SH-SY5Y (cell line): ENCODE data around the gene COL19A1.

Experiments
- GATA2 ChIP-seq: IDR thresholded peaks from 2 replicates; pipeline ENCODE4 v1.6.1; 2011; ENCODE audit warnings: mild to moderate bottlenecking, low read depth, low read length
- GATA3 ChIP-seq: IDR thresholded peaks from 2 replicates; pipeline ENCODE4 v1.6.1; 2011; ENCODE audit warnings: low read depth, mild to moderate bottlenecking, low read length, moderate library complexity

Gene COL19A1

GRCh38 chr6:69881322-69882151 lies 15.2 kb downstream of the COL19A1 start:
- TF ChIP-seq GATA3, result no peak
- no peak for TF ChIP-seq GATA2

GRCh38 chr6:69883551-69883950 lies 17.2 kb downstream of the COL19A1 start:
- no peak for TF ChIP-seq GATA2
- TF ChIP-seq GATA3, result no peak

DNA sequence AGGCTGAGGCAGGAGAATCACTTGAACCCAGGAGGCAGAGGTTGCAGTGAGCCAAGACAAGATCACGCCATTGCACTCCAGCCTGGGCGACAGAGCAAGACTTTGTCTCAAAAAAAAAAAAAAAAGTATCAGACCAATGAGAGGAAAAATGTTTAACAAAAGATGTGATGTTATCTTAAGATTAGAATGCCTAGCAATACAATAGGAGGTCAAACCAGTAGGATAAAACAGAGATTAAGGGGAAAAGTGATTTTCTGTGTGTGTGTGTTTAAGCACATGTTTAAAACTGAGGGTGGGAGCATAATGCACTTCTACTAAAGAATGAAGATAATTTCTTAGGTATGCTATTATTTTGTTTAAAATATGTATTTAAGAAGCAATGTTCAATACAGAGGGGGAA lies 17.9 kb downstream of the COL19A1 start:
- TF ChIP-seq GATA3 (no peak), GATA2 (no peak)

DNA sequence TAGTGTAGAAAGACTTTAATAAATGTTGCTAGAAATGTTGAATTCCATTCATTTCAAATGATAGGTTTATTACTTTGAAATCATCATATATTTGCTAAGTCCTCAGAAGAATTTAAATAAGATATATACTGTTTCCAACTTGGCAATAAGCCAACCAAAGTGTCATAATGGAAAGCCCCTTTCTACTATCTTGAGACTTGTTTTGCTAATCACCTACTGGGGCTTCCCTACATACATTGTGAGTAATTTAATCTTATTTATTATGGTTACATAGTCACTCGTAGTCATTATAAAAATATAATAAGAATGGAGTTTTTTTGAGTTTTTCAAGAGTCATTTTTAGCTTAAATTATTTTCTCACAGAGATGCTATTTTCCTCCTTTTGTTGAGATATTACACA lies 20.7 kb downstream of the COL19A1 start:
- TF ChIP-seq GATA2, result no peak
- no peak for TF ChIP-seq GATA3

DNA sequence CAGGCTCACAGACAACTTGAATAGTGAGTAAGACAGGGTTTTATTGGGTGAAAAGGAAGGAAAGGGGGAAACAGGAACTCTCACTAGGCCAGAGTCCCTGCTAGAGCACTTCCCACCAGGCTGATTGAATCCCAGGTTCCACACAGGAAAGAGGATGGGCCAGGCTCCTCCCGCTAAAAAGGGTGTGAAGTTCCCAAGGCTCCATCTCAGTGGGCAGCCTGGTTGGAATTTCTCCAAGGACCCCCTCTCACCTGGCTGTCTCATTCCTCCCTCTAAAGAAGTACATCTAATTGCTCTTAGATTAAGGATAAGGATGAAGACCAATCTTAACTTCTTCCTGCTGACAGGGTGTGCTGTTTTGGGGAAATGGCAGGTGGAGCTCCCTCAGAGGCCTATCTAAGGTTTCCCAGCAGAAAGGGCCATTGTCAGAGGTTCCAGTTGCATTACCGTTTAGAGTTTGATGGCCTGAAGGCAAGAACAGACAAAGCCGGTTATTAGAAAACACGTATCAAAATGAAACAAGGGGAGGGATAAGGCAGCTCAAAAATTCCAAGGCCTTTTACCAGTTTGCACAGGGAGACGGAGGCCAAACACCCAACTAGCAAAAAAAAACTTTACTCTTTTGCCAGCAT lies 21.5 kb downstream of the COL19A1 start:
- TF ChIP-seq GATA3, result no peak

GRCh38 chr6:69888482-69889233 lies 22.3 kb downstream of the COL19A1 start:
- TF ChIP-seq GATA2 (no peak), GATA3 (no peak)

- TF ChIP-seq GATA2 (no peak), GATA3 (no peak)
These were observed 28.4 kb downstream of the COL19A1 start for GRCh38 chr6:69894578-69895347.

- TF ChIP-seq GATA3 (no peak), GATA2 (no peak)
These were observed 29.0 kb downstream of the COL19A1 start for GRCh38 chr6:69895396-69895795.

- TF ChIP-seq GATA2 (no peak), GATA3 (no peak)
These were observed 34.5 kb downstream of the COL19A1 start for GRCh38 chr6:69900869-69901268.

DNA sequence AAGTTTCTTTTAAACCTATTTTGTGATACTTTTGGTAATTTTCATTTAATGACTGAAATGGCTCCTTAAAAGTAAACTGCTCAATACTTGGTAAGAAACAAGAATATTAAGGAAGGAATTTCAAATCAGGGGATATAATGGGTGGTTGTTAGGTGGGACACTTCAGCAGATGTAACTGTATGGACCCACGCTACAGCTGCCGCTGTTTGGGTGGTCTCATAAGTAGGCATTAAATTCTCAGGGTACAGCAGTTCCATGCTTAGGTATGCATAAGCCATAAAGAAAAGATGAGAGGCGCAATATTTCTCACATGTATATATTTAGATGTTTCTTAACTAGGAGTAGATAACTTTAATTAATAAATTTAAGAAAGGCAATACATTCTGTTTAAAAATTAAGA lies 35.0 kb downstream of the COL19A1 start:
- TF ChIP-seq GATA2 (no peak), GATA3 (no peak)

DNA sequence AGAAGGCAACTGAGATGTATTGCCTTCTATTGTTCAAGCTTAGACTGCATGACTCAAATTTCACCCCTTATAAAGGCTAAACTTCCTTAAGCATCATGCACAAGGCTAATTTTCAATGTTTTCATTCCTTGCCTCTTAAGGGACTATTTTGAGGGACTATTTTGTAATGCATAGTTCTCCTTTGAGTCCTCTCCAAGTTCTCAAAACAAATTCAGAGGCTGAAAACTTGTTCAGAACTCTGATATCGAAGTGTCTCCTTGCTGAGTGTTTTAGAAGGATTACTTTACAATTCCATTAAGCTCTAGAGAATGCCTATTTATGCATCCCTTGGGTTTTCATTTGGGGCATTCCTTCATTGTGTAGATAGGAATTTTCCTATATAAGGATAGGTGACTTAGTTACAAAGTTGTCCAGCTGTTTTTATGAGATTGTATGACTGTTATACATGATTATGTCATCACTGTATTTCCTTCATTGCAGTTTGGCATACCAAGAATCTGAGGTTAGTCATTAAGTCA lies 41.7 kb downstream of the COL19A1 start:
- TF ChIP-seq GATA3, result no peak
- TF ChIP-seq GATA2, result no peak

- TF ChIP-seq GATA3, result no peak
- no peak for TF ChIP-seq GATA2
These were observed 47.0 kb downstream of the COL19A1 start for GRCh38 chr6:69913361-69913760.

DNA sequence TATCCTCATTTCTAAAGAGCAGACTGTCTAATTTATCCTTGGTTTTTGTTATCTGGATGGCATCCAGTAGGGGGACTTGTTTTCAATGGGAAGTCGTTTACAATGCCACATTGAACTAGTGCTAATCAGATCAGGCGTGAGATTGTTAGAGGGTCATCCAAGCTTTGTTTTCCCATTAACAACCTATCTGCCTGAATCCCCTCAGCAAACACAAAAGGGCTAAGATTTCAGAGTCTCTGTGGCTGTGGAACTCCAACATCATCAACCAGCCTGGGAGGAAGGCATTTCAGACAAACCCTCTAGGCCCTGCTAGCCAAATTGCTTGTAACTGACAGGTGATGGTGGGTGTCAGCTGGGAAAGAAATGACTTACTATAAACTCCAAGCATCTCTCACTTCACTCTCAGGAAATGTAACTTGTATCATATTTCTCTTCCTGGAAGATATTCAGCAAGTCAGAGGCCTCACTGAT lies 47.7 kb downstream of the COL19A1 start:
- TF ChIP-seq GATA3 (no peak), GATA2 (no peak)
